Ascending aorta (tissue), 2 donors: ENCODE data around the gene ZNF462. TPM values are rescaled to one million over a fixed set of nuclear protein-coding genes. Genes with fewer than 3 reads are reported as not detected.

Source experiments
- DNase-seq, 2 donors: peaks; one replicate each; pipeline ENCODE4 v3.0.0-alpha.2; 2019; ENCODE audit warnings: low spot score in 2 of 2
- H3K27ac ChIP-seq, 2 donors: fragments of 200-600 bp; sonication (generic); one replicate each; pipeline ENCODE4 v1.5.1; 2016 to 2017; ENCODE audit warnings: mild to moderate bottlenecking in 1 of 2
- H3K27me3 ChIP-seq: fragments of 200-600 bp; sonication (generic); one replicate; pipeline ENCODE4 v1.5.1; 2017
- H3K36me3 ChIP-seq, 2 donors: fragments of 200-600 bp; sonication (generic); one replicate each; pipeline ENCODE4 v1.5.1; 2016
- H3K4me1 ChIP-seq, 2 donors: fragments of 200-600 bp; sonication (generic); one replicate each; pipeline ENCODE4 v1.5.1; 2016 to 2017; ENCODE audit warnings: mild to moderate bottlenecking in 1 of 2
- H3K4me3 ChIP-seq, 2 donors: fragments of 200-600 bp; sonication (generic); one replicate each; pipeline ENCODE4 v1.5.1; 2016 to 2017; ENCODE audit warnings: mild to moderate bottlenecking in 1 of 2
- H3K9me3 ChIP-seq, 2 donors: fragments of 200-600 bp; sonication (generic); one replicate each; pipeline ENCODE4 v1.5.1; 2016
- CTCF ChIP-seq, 3 experiments: fragments of 200-600 bp in 2 of 3; fragments of 450-650 bp in 1 of 3; sonication (generic) in 2 of 3; IDR thresholded peaks; one replicate each; pipeline ENCODE4 v1.5.1; 2016 to 2019; ENCODE audit warnings: antibody characterized with exemption in 3 of 3, mild to moderate bottlenecking in 1 of 3, moderate library complexity in 1 of 3
- intact Hi-C: fragments of 100-400 bp; cut with DNase I; formaldehyde crosslinking; loops from one replicate; pipeline ENCODE4 v1.15.1; 2023
- total RNA-seq: library from RNA; depleted of rRNA; stranded (reverse); fragments of >200 nt; gene quantifications from one replicate; pipeline ENCODE4 v1.1.0, GENCODE V29; 2016

ZNF462 gene
- total RNA-seq, 1 donor from 2014 or later, result 8.8 TPM

DNA sequence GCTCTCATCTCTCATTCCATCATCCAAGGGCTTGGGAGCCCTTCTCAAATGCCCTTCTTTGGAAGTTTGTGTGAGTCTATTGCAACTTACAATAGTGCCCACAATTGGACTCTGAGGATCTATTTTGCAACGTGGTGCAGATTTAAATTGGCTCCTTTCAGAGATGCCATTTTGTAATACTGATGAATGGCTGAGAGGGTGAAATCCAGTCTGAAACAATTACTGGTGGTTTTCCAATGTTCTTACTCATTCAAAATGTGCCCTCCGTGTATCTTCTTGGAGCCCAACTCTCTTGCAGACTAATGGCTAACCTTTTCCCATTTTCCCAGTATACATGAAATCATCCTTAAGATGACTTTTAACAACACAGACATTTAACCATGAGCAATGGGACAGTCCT lies 6.1 kb downstream of the ZNF462 start:
- Histone ChIP-seq H3K27ac (peak overlapping the region; percentile 65 to 75), H3K27me3 (no peaks in the 10 kb centered on the region), H3K4me3 (no peak overlapping the region), H3K36me3 (no peaks in the 10 kb centered on the region), H3K9me3 (no peaks in the 10 kb centered on the region), H3K4me1 (peaks cover 8 to 36% of the 10 kb centered on the region in 2 donors)
- no peak for DNase-seq
- intact Hi-C loops, result no loop called here
- no peak for TF ChIP-seq CTCF (IDR thresholded peaks at IDR 0.05)

GRCh38 chr9:106869458-106869857 lies 6.5 kb downstream of the ZNF462 start:
- peaks cover 8 to 36% of the 10 kb centered on the region in 2 donors for H3K4me1 ChIP-seq
- H3K27me3 ChIP-seq, result no peaks in the 10 kb centered on the region
- intact Hi-C loops, result no loop called here
- no peak overlapping the region for H3K4me3 ChIP-seq
- no peak for TF ChIP-seq CTCF (IDR thresholded peaks at IDR 0.05)
- H3K9me3 ChIP-seq, result no peaks in the 10 kb centered on the region
- DNase-seq, result no peak
- no peaks in the 10 kb centered on the region for H3K36me3 ChIP-seq
- peak overlapping the region; percentile 65 to 75 for H3K27ac ChIP-seq

- Histone ChIP-seq H3K27me3 (no peaks in the 10 kb centered on the region), H3K4me3 (no peak overlapping the region), H3K4me1 (peaks cover 8 to 34% of the 10 kb centered on the region in 2 donors), H3K27ac (peak overlapping the region in 1 of 2 donors; percentile 75), H3K9me3 (no peaks in the 10 kb centered on the region), H3K36me3 (no peaks in the 10 kb centered on the region)
- DNase-seq, result no peak
- no peak for TF ChIP-seq CTCF (IDR thresholded peaks at IDR 0.05)
- intact Hi-C loops, result no loop called here
These were observed 9.7 kb downstream of the ZNF462 start for GRCh38 chr9:106872641-106873040.

GRCh38 chr9:106874031-106874430 lies 11.1 kb downstream of the ZNF462 start:
- intact Hi-C loops, result no loop called here
- no peak for TF ChIP-seq CTCF (IDR thresholded peaks at IDR 0.05)

DNA sequence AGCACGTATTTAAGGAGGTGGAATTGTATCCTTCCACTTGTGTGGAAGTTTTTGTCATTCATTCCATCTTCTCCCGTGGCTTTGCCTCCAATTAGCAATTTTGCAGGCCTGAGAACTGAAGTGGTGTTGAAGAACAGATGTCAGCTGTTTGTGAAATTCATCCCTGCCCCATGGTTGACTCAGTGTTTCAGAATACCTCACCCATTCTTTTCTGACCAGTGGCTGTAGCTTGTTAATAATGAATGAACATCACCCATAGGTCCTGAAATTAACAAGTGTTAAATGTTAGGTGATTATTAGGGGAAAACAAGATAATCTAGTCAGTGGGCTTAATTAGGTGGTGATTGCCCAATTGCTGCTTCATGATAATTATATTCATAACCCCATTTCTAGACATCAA lies 11.7 kb downstream of the ZNF462 start:
- TF ChIP-seq CTCF (IDR thresholded peaks at IDR 0.05), result no peak
- Histone ChIP-seq H3K9me3 (no peaks in the 10 kb centered on the region), H3K4me3 (no peak overlapping the region), H3K27ac (no peak overlapping the region), H3K4me1 (peaks cover 6 to 15% of the 10 kb centered on the region in 2 donors), H3K36me3 (no peaks in the 10 kb centered on the region), H3K27me3 (no peaks in the 10 kb centered on the region)
- DNase-seq, result no peak
- intact Hi-C loops, result no loop called here

More at GRCh38 chr9:106874031-106874430, 11.1 kb downstream of the ZNF462 start:
- Histone ChIP-seq H3K36me3 (no peaks in the 10 kb centered on the region), H3K27ac (no peak overlapping the region), H3K4me3 (no peak overlapping the region), H3K9me3 (no peaks in the 10 kb centered on the region), H3K4me1 (peaks cover 8 to 22% of the 10 kb centered on the region in 2 donors), H3K27me3 (no peaks in the 10 kb centered on the region)
- no peak for DNase-seq

GRCh38 chr9:106875529-106875928 lies 12.6 kb downstream of the ZNF462 start:
- H3K9me3 ChIP-seq, result no peaks in the 10 kb centered on the region
- intact Hi-C loops, result no loop called here

More at GRCh38 chr9:106875529-106875928, 12.6 kb downstream of the ZNF462 start:
- Histone ChIP-seq H3K27ac (no peak overlapping the region), H3K36me3 (no peaks in the 10 kb centered on the region), H3K4me1 (peaks cover 0 to 7% of the 10 kb centered on the region in 2 donors), H3K4me3 (no peak overlapping the region), H3K27me3 (no peaks in the 10 kb centered on the region)
- DNase-seq, result no peak
- no peak for TF ChIP-seq CTCF (IDR thresholded peaks at IDR 0.05)
